Immature natural killer cell (primary cell): ENCODE measurements around the gene CYFIP2. TPM values are rescaled to one million over a fixed set of nuclear protein-coding genes. Genes with fewer than 3 reads are reported as not detected.

ENCODE experiments used
- DNase-seq, 3 donors: peaks; one replicate each; pipeline ENCODE4 v3.0.0; 2022; ENCODE audit warnings: mixed read lengths in 1 of 3
- H3K27ac Mint-ChIP-seq, 6 donors: one replicate each; pipeline ENCODE4 v1.8.0; 2020; ENCODE audit warnings: mixed read lengths in 6 of 6, mild to moderate bottlenecking in 5 of 6, inconsistent platforms in 4 of 6, moderate library complexity in 3 of 6
- H3K27me3 Mint-ChIP-seq, 3 donors: one replicate each; pipeline ENCODE4 v1.8.0; 2020 to 2021; ENCODE audit warnings: low read depth in 3 of 3, mild to moderate bottlenecking in 3 of 3, mixed read lengths in 3 of 3, moderate library complexity in 3 of 3, inconsistent platforms in 1 of 3
- H3K36me3 Mint-ChIP-seq, 3 donors: one replicate each; pipeline ENCODE4 v1.8.0; 2020; ENCODE audit warnings: mixed read lengths in 3 of 3, inconsistent platforms in 2 of 3, mild to moderate bottlenecking in 2 of 3
- H3K4me1 Mint-ChIP-seq, 2 donors: one replicate each; pipeline ENCODE4 v1.8.0; 2020; ENCODE audit warnings: inconsistent platforms in 2 of 2, mild to moderate bottlenecking in 2 of 2, mixed read lengths in 2 of 2, moderate library complexity in 1 of 2
- H3K4me3 Mint-ChIP-seq, 5 donors: one replicate each; pipeline ENCODE4 v1.8.0; 2020; ENCODE audit warnings: mild to moderate bottlenecking in 5 of 5, mixed read lengths in 5 of 5, inconsistent platforms in 3 of 5, moderate library complexity in 3 of 5
- H3K9me3 Mint-ChIP-seq, 6 donors: one replicate each; pipeline ENCODE4 v1.8.0; 2020; ENCODE audit warnings: mild to moderate bottlenecking in 6 of 6, mixed read lengths in 6 of 6, inconsistent platforms in 4 of 6, moderate library complexity in 3 of 6
- polyA plus RNA-seq, 3 donors: library from polyadenylated mRNA; unstranded; fragments of 300-500 nt; fragmentation: Illumina TruSeq; gene quantifications; one replicate each; pipeline ENCODE4 v1.2.3, GENCODE V29; 2021

The CYFIP2 gene
- polyA plus RNA-seq, 3 donors from 2014 or later = 293 to 667 (median 513) TPM

DNA sequence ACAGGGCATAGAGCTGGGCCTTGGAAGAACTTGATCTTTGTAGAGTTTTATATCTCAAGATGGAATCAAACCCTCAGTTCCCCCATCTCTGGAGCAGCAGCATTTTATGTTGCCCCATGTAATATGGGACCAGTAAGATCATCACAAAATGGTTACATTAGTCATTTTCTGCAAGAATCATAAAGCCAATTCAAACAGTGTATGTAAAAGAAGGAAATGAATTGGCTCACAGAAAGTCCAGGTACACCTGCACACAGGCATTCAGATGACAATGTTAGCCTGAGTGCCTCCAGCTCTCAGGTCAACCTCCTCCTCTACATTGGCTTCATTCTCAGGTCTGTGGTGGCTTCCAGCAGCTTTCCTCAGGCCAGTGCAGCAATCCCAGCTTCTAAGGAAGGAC lies 35.1 kb downstream of the CYFIP2 start:
- H3K4me3 Mint-ChIP-seq = no peak overlapping the region
- no peak for DNase-seq
- peaks cover 0 to 3% (median 0%) of the 10 kb centered on the region in 3 donors for H3K27me3 Mint-ChIP-seq
- peaks cover 47 to 66% of the 10 kb centered on the region in 2 donors for H3K4me1 Mint-ChIP-seq
- H3K9me3 Mint-ChIP-seq = no peaks in the 10 kb centered on the region
- peaks cover 21 to 71% (median 40%) of the 10 kb centered on the region in 3 donors for H3K36me3 Mint-ChIP-seq
- H3K27ac Mint-ChIP-seq = peak overlapping the region; percentile 64 to 95 (median 82)

DNA sequence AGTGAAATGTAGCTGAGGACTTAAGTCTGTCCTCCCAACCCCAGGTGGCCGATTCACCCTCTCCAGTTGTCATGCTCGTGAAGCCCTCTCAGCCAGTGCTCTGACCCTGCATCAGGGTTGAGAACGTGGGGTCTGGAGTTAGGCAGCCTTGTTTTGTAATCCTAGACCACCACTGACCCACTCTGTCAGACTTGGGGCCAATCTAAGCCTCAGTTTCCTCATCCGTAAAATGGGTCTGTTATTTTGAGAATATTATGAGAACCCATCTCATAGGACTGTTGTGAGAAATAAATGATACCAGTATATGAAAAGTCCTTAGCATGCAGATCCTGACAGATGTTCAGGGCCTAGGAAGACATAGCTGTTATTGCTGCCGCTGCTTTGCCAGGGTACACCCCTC lies 37.1 kb downstream of the CYFIP2 start:
- DNase-seq = no peak
- Mint-ChIP-seq H3K4me1 (peaks cover 60 to 73% of the 10 kb centered on the region in 2 donors), H3K36me3 (peaks cover 25 to 65% (median 42%) of the 10 kb centered on the region in 3 donors), H3K27me3 (peaks cover 0 to 4% (median 0%) of the 10 kb centered on the region in 3 donors), H3K4me3 (no peak overlapping the region), H3K9me3 (no peaks in the 10 kb centered on the region), H3K27ac (peak overlapping the region; percentile 89 to 95 (median 95))

DNA sequence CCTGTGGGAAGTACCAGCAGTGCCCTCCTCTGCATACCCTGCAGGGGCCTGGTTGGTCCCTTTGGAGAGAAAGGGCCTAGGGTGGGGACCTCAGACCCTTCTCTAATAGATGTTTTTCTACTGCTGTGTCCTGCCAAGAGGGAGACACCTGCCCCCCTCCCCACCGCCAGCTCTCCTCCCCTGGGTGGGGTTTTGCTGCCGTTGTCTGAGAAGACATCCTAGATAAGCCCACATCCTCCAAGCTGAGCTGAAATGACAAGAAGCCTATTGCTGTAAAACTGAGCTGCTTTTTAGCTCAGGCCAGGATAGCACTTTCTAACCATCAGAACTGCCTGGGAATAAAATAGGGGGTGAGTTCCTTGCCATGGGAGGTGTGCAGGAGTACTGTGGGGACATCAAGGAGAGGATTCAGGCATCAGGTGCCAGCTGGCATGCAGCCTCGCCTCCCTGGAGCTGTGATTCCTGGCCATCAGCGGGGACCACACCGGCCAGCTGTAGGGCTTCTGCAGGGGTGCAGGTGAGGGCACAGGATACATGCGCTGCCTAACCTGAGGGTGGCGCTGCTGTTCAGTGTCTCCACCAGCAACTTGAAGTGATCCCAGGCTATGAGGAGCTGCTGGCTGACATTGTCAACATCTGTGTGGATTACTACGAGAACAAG lies 37.9 kb downstream of the CYFIP2 start:
- Mint-ChIP-seq H3K9me3 (no peaks in the 10 kb centered on the region), H3K36me3 (peaks cover 20 to 63% (median 38%) of the 10 kb centered on the region in 3 donors), H3K27ac (peak overlapping the region; percentile 89 to 95 (median 95)), H3K4me3 (peak overlapping the region; percentile 42 to 75 (median 65)), H3K4me1 (peaks cover 65 to 78% of the 10 kb centered on the region in 2 donors), H3K27me3 (peaks cover 0 to 4% (median 0%) of the 10 kb centered on the region in 3 donors)
- DNase-seq = peak in 1 of 3 donors; percentile 19

DNA sequence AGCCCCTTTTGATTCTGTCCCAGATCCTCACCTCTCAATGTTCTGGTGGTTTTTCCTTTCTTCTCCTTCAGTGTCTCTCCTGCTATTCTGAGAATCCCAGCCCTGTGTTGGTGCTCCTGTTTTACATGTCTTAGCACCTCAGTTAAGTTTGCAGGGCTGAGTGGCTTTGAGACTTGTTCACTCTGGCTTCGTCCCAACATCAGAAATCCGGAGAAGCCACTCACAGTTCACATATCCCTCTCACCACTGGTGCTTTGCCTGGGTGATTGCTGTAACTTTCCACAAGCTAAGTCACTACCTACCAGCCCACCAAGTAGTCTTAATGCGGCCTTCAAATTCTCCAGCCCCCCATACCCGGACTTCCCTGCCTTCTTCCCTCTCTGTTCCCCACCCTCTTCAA lies 40.2 kb downstream of the CYFIP2 start:
- peak overlapping the region; percentile 70 to 88 (median 81) for H3K4me3 Mint-ChIP-seq
- peaks cover 10 to 62% (median 37%) of the 10 kb centered on the region in 3 donors for H3K36me3 Mint-ChIP-seq
- H3K27ac Mint-ChIP-seq = peak overlapping the region; percentile 89 to 95 (median 95)
- peaks cover 68 to 78% of the 10 kb centered on the region in 2 donors for H3K4me1 Mint-ChIP-seq
- DNase-seq = no peak
- H3K9me3 Mint-ChIP-seq = no peaks in the 10 kb centered on the region
- peaks cover 0 to 10% (median 4%) of the 10 kb centered on the region in 3 donors for H3K27me3 Mint-ChIP-seq

DNA sequence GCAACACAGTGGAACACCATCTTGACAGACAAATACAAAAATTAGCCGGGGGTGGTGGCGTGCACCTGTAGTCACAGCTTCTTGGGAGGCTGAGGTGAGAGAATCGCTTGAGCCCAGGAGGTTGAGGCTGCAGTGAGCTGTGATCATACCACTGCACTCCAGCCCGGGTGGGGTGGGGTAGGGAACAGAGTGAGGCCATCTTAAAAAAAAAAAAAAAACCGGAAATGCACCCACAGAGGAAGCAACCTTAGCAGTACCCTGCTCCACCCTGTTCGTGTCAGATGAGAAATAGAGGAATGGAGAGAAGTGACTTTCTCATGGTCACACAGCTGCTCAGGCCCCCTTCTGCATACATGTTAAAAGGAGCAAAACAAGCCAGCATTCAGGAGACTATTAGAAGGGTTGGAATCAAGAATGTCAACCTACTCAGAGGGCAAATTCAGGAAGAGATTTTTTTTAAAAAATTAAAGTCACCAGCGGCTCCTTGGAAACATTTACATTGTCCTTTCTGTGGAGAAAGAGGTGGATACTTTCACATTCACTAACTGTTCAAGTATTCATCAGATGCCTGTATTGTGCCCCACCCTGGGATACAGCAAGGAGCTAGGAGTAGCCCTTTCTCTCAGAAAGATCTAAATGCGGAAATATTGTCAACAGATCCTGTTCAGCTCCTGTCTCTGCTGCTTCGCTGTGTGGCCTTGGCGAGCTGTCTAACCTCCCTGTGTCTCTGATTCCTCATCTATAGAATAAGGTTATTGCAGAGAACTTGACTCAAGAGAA lies 41.0 kb downstream of the CYFIP2 start:
- peak overlapping the region; percentile 70 to 88 (median 81) for H3K4me3 Mint-ChIP-seq

DNA sequence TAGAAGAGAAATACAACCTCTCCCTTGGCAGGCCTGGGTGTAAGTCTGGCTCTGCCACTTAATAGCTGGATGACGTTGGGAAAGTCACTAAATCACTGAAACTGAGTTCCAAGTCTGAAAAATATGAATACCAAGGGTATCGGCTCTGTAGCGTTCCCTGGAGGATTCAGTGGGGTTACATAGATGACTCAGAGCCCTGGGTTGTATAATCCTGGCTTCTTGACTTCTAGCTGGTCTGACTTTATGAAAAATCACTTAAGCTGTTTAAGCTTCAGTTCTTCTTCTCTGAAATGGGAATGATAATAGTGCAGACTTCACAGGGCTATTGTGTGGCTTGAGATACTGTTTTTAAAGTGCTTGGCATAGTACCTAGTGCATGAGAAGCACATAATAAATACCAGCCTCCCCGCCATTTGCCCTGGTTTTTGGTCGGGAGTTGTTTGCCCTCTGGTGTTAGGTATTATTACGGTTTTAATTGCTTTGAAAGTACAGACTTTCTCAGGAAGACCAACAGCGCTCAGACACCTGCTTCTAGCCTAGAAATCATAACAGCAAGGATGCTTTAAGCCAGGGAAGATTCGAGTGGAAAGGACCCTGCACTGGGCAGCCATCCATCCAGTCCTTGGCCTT lies 43.0 kb downstream of the CYFIP2 start:
- Mint-ChIP-seq H3K27ac (peak overlapping the region; percentile 89 to 95 (median 95)), H3K9me3 (no peaks in the 10 kb centered on the region), H3K4me1 (peaks cover 61 to 74% of the 10 kb centered on the region in 2 donors), H3K27me3 (peaks cover 0 to 10% (median 5%) of the 10 kb centered on the region in 3 donors), H3K36me3 (peaks cover 10 to 55% (median 37%) of the 10 kb centered on the region in 3 donors), H3K4me3 (peak overlapping the region in 1 of 5 donors; percentile 8)
- peak in 2 of 3 donors; percentile 21 to 39 for DNase-seq

More for the DNA sequence above, 41.0 kb downstream of the CYFIP2 start:
- peaks cover 0 to 10% (median 4%) of the 10 kb centered on the region in 3 donors for H3K27me3 Mint-ChIP-seq
- H3K27ac Mint-ChIP-seq = peak overlapping the region; percentile 89 to 95 (median 95)
- DNase-seq = peak in 2 of 3 donors; percentile 37 to 40
- H3K36me3 Mint-ChIP-seq = peaks cover 10 to 57% (median 37%) of the 10 kb centered on the region in 3 donors
- no peaks in the 10 kb centered on the region for H3K9me3 Mint-ChIP-seq
- peaks cover 70 to 78% of the 10 kb centered on the region in 2 donors for H3K4me1 Mint-ChIP-seq

DNA sequence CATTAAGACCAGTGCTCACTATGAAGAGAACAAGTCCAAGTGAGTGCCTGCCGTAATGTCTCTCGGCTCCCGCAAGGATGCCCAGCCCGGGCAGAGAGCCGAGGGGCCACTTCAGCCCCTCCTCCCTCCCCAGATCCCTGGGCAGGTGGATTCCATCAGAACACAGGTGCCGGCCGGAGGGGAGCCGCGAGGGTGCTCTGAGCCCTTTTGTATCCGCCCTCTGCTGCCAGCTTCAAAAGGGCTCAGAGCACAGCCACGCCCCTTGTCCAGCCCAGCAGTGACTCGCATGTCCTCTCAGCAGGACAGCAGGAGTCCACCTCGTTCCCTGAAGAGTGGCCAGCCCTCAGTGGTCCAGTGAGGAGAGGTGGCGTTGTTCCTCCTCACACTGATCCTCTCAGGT lies 43.9 kb downstream of the CYFIP2 start:
- H3K4me3 Mint-ChIP-seq = no peak overlapping the region

DNA sequence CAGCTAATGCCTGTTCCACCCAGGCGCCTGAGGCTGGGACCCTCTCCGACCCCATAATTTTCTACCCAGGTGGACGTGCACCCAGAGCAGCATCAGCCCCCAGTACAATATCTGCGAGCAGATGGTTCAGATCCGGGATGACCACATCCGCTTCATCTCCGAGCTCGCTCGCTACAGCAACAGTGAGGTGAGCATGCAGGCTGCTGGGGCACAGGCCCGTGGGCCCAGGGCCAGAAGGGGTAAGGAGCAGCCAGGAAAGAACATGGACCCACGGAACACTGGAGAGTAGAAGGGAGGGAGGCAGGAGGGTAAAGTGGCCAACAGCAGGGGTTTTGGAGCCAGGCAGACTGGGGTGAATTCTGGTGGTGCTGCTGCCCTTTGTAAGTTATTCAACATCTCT lies 45.7 kb downstream of the CYFIP2 start:
- Mint-ChIP-seq H3K27ac (peak overlapping the region; percentile 73 to 93 (median 82)), H3K27me3 (peaks cover 0 to 10% (median 7%) of the 10 kb centered on the region in 3 donors), H3K4me3 (no peak overlapping the region), H3K4me1 (peaks cover 35 to 48% of the 10 kb centered on the region in 2 donors), H3K9me3 (no peaks in the 10 kb centered on the region), H3K36me3 (peaks cover 15 to 50% (median 35%) of the 10 kb centered on the region in 3 donors)
- DNase-seq = no peak

More for the DNA sequence above, 43.9 kb downstream of the CYFIP2 start:
- Mint-ChIP-seq H3K27me3 (peaks cover 0 to 10% (median 7%) of the 10 kb centered on the region in 3 donors), H3K4me1 (peaks cover 53 to 66% of the 10 kb centered on the region in 2 donors), H3K36me3 (peaks cover 15 to 57% (median 37%) of the 10 kb centered on the region in 3 donors), H3K9me3 (no peaks in the 10 kb centered on the region), H3K27ac (no peak overlapping the region)
- DNase-seq = no peak

DNA sequence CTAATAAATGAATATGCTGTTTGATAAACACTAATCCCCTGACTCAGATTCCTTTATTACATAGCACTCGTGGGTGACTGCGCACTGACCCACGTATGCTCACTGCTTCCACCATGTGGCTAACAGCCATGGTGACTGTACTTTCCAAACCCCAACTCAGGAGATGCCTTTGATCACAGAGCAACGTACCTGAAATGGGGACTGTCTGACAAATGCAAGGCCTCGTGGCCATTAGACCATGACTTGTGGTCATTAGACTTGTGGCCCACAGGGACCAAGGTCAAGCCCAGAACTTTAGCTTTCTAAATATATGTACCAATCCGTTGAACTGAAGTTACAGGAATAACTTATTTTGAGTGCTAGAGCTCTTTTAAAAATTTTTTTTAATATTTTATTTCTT lies 46.6 kb downstream of the CYFIP2 start:
- H3K4me1 Mint-ChIP-seq = peaks cover 26 to 39% of the 10 kb centered on the region in 2 donors
- peak overlapping the region; percentile 77 to 93 (median 83) for H3K27ac Mint-ChIP-seq
- peaks cover 10 to 55% (median 35%) of the 10 kb centered on the region in 3 donors for H3K36me3 Mint-ChIP-seq
- peaks cover 0 to 10% (median 3%) of the 10 kb centered on the region in 3 donors for H3K27me3 Mint-ChIP-seq
- peak; percentile 40 to 59 (median 54) for DNase-seq
- H3K9me3 Mint-ChIP-seq = no peaks in the 10 kb centered on the region
- H3K4me3 Mint-ChIP-seq = no peak overlapping the region

DNA sequence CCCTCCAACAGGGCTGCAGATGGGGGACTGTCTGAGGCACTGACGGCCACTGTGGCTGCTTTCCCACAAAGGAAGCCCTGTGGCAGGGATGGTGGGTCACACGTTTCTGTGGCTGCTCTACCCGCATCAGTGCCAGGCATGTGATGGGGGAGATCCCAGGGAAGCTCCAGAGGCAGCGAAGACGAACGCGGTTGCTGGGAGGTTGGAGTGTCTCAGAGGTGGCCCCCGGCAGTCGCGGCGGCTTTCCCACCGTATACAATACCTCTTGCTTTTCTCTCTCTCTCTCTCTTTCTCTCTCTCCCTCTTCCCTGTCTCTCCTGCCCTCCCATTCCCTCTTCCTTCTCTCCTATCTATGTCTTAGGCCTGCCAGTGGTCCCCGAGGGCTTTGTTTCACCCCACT lies 56.7 kb downstream of the CYFIP2 start:
- H3K4me3 Mint-ChIP-seq = no peak overlapping the region
- peak overlapping the region in 4 of 6 donors; percentile 46 to 68 (median 54) for H3K27ac Mint-ChIP-seq
- H3K27me3 Mint-ChIP-seq = peaks cover 0 to 12% (median 0%) of the 10 kb centered on the region in 3 donors
- no peak for DNase-seq
- H3K36me3 Mint-ChIP-seq = peaks cover 17 to 73% (median 48%) of the 10 kb centered on the region in 3 donors
- peaks cover 0 to 3% (median 0%) of the 10 kb centered on the region in 6 donors for H3K9me3 Mint-ChIP-seq
- peaks cover 0 to 11% of the 10 kb centered on the region in 2 donors for H3K4me1 Mint-ChIP-seq

DNA sequence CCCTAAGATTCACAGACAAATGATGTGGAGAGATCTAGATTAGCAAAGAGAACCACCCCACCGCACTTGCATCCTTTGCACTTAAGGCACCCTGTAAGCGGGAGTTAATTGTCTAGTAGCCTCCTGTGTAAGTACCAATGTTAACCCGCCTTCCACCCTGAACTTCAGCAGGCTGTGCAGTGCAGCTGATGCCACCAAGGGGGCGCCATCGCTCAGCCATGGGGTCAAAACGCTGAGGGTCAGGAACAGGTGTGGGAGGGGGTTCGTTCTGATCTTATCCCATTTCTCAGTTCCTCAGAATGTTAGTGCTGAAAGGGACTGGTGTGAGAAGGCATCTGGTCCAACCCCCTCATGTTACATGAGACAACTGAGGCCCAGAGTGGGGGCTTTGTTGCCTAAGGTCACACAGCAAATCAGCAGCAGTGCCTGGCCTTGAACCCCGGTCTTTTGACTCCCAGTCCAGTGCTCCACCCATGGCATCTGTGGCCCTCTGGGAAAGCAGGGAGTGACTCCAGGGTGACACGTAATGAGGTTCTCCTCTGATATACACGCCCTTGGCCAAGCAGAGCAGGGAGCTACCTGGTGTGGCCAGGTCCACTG lies 57.3 kb downstream of the CYFIP2 start:
- H3K27ac Mint-ChIP-seq = peak overlapping the region in 5 of 6 donors; percentile 46 to 68 (median 49)
- H3K9me3 Mint-ChIP-seq = peaks cover 0 to 3% (median 0%) of the 10 kb centered on the region in 6 donors
- DNase-seq = no peak
- peaks cover 3 to 15% of the 10 kb centered on the region in 2 donors for H3K4me1 Mint-ChIP-seq
- peaks cover 0 to 12% (median 0%) of the 10 kb centered on the region in 3 donors for H3K27me3 Mint-ChIP-seq
- H3K4me3 Mint-ChIP-seq = no peak overlapping the region
- peaks cover 17 to 70% (median 43%) of the 10 kb centered on the region in 3 donors for H3K36me3 Mint-ChIP-seq

DNA sequence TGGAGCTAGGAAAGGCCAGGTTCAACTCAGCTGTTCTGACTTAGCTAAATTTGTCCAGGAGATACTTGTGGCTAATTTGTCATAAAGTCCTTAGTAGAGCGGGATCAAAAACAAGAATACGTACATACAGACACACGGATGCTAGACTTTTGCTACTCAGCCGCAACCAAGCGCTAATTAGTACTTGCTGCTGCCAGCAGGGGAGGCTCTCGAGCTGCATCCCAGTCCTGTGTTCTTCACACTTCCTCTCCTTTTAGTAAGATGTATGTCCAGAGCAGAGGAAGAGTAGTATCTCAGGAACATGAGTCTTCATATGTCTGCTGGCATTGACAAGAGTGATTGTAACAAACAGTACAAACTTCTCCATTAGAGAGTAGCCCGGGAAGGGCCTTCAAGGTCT lies 58.3 kb downstream of the CYFIP2 start:
- Mint-ChIP-seq H3K36me3 (peaks cover 20 to 65% (median 45%) of the 10 kb centered on the region in 3 donors), H3K27ac (peak overlapping the region in 4 of 6 donors; percentile 8 to 77 (median 46)), H3K4me3 (no peak overlapping the region), H3K27me3 (peaks cover 0 to 15% (median 0%) of the 10 kb centered on the region in 3 donors), H3K4me1 (peaks cover 9 to 25% of the 10 kb centered on the region in 2 donors), H3K9me3 (peaks cover 0 to 3% (median 0%) of the 10 kb centered on the region in 6 donors)
- no peak for DNase-seq
